HG03469 (cell line): ENCODE data around the gene RPAP3.

Experiments
- ATAC-seq: cut with Tn5 transposase; IDR thresholded peaks from one replicate; pipeline ENCODE4 v1.9.1; 2021; ENCODE audit warnings: mild to moderate bottlenecking, moderate library complexity, moderate number of reproducible peaks; ENCODE audit not compliant: unreplicated experiment

RPAP3 gene

DNA sequence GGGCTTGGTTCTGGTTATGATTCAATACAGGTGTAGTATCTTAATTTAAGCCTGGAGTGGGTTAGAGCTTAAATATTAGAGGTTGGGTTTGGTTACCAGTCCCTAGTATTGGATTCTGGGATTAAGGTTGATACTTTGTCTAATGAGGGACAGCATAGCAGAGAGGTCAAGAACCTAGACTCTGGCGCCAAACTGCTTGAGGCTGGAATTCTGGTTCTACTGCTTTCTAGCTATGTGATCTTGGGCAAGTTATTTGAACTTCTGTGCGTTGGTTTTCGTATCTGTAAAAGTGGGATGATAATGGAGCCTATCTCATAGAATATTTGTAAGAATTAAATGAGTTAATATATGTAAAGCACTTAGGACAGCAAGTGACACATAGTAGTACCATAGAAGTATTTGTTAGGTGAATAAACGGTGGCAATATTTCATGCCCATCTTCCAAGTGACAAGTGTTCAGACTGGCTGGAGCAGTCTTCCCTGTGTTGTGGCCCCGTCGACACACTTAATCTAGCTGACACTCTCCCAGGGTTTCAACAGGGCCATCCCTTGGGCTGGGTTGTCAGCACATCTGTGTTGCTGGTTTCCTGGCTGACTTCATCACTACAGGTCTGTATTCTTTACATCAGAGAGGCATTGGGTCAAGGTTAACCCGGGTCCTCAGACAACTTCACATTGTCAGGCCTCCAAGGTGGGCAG is 16.5 kb upstream of the RPAP3 start:
- no peak for ATAC-seq

GRCh38 chr12:47721431-47721973 is 15.7 kb upstream of the RPAP3 start:
- no peak for ATAC-seq

DNA sequence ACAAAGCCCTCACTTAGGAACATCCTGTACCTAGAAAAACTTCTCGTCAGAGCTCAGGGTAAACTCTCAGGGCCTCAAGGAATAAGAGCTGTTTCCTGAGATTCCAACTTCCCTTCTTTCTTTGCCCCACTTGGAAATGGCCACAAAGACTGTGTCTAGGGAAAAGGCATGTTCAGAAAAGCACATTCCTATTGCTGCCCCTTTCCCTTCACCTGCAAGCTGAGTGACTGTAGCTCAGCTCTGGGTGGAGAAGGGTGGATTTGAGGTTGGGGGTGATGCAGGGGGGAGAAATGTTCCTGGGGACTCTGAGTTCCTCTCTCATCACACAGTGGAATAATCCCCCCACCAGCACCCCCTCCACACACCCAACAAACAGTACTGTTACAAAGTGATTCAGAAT is 12.7 kb upstream of the RPAP3 start:
- ATAC-seq: no peak

GRCh38 chr12:47717443-47718193 is 11.8 kb upstream of the RPAP3 start:
- ATAC-seq: no peak

DNA sequence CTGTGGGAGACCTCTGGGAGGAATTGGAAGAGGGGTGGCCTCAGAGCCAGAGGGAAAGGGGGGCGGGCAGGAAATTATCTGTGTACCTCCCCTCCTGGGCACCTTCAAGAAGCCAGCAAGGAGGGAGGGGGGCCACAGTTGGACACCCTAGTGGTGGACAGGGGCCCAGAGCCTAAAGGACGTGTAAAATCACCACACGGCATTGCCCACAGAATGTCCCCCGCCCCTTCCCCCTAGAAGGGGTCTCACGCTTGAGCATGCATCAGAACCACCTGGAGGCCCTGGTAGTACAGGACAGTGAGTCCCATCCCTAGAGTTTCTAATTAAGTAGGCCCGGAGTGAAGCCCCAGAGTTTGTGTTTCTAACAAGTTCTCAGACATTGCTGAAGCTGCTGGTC is 11.2 kb upstream of the RPAP3 start:
- no peak for ATAC-seq

DNA sequence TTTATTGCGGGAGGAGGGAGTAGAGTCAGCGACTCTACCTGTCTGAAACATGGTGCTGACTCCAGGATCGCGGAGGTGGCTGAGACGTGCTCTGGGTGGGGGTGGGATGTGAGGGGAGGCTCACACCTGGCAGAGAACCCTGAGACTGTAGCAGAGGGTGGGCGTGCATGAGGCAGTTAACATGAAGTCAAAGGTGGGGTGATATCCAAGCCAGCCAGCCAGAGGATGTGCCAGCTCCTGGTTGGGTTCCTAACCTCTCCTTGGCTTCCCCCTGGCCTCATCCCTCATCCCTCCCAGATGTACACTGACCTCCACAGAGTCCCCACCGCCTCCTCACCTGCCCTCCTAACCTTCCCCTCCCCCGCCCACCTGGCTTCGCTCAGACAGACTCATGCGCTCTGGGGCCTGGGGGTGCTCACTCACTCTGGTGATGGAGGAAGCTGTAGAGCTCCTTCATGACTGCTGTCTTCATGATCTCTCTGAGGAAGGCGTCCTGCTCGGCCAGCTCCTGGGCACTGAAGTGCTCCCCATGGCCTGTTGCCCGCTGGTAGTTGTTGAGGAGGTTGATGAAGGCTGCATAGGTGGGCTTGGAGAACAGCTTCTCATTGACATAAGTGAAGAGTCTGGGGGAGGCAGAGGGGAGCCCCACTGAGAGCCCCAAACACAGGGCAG is 10.2 kb upstream of the RPAP3 start:
- ATAC-seq: no peak

DNA sequence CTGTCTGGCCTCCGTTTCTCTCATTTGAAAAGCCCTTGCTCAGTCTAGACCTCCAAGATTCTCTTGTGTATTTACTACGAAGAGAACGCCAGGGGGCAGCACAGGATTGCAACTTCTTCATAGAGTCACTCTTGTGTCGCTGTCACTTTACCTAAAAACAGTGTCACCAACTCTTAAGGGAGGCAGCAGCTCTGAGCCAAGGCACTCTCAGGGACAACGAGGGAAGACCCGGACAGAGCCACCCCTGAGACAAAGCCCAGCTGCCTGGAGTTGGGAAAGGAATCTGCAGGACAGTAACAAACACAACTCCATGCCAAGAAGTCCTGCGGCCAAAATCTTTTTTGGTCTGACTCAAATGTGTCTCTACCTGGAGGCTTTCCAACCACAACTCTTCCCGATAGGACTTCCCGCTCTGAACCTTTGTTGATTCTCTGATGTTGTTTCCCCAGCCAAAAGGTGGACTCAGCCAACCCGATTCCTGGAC is 9.6 kb upstream of the RPAP3 start:
- peak; percentile 45 for ATAC-seq

- no peak for ATAC-seq
Observed at GRCh38 chr12:47714826-47715386, 9.1 kb upstream of the RPAP3 start.

GRCh38 chr12:47712171-47712570 is 6.3 kb upstream of the RPAP3 start:
- ATAC-seq: no peak

DNA sequence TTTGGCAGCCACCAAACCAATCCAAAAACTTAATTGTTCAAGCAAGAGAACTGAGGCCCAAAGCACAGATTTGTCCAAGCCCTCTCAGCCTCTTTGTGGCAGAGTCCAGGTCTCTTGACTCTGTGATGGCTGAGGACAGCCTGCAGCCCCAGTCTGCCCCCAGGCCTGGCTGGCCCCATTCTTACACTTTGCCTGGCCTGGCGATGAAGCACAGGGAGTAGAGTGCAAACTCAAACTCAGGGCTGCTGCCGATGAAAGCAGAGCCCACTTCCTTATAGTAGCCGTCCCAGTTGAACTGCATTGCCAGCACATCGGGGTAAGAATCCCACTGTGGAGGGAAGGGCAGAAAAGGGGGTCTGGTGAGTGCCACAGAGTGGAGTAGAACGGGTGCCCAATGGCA is 5.6 kb upstream of the RPAP3 start:
- no peak for ATAC-seq

DNA sequence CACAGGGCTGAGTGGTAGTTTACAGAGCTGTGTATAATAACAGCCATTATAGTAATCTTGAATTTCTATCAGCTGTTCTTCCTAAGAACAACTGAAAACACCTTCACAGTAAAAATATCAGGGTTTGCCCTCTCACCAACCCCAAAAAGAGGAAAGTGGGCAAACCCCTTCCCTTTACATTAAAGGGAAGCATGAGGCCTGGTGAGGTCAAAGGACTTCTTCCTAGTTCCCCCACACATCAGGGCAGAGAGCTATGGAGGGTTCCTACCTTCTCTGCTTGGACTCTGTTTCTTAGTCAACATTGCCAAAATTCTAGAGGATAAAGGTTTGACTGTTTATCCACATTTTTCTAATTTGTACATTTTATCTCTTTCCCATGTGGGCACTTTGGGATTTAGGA is 4.4 kb upstream of the RPAP3 start:
- no peak for ATAC-seq

- no peak for ATAC-seq
Observed at GRCh38 chr12:47709671-47710070, 3.8 kb upstream of the RPAP3 start.

DNA sequence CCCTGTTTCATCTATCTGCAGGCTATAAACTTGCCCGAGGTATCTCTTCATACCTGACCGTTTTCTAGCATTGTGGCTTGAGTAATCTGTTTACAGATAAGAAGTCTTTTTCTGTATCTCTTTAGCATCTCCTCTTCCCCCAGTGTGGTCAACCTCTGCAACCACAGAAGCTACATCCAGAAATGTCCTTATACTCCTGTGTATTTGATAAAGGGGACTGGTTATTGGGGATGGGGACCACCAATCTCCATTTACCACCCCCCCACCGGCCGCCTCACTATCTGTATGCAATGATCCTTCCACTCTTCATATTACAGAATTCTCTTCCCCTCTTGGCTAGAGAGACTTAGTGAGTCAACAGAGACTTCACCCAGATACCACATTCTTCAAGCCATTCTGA is 3.4 kb upstream of the RPAP3 start:
- ATAC-seq: no peak

DNA sequence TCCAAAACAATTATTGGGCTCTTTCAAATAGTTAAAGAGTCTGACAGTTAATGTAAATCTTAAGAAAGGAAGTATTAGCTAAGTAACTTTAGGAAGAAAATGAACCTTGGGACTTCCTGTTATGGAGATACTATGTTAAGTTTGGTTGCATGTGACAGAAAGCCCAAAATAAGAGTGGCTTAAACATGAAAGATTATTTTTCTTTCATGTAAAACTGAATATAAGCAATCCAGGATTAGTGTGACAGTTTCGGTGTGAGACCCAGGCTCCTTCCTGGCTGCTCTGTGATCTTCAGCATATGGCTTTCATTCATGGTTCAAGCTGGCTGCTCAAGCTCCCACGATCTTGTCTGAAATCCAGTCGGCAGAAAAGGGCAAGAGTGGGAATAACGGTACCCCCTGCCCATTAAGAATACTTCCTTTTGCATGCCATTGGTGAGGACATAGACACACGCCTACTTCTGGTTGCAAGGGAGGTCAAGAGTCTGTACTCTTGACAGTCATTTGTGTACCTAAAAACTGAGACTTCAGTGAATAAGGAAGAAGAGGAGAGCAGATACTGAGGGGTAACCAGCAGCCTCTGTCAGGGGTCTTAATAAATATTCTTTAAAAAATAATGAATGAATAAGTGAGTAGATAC is 2.2 kb upstream of the RPAP3 start:
- no peak for ATAC-seq

DNA sequence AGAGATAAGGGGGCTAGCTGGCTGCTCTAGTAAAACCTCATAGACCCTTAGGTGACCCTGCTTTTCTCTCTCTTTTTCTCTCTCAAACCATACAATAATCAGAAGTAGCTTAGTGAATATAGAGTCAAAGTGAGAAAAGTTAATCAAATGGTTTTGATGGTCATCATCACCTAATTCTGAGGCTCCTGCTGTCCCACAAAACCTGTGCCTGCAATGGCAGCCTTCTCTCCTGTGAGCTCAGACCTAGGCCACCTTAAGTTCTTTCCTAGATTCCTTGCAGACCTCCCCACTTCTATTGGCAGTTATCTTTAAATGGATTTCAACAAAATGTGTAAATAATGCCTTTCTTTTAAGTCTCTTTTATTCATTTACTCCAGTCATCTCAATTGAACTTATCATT is 1.5 kb upstream of the RPAP3 start:
- no peak for ATAC-seq

- no peak for ATAC-seq
Observed at GRCh38 chr12:47705229-47705565, 633 bp downstream of the RPAP3 start.

DNA sequence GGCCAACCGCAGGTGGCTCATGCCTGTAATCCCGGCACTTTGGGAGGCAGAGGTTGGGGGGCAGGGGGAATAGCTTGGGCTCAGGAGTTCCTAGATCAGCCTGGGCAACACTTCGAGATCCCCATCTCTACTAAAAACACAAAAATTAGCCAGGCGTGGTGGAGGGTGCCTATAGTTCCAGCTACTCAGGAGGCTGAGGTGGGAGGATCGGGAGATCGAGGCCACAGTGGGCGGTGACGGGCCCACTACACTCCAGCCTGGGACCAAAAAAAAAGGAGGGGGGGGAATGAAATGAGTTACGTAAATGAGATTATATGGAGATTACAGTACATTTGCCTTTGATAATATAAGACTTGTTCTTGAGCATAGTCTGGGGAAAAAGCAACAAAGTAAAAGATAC is 1.1 kb downstream of the RPAP3 start:
- ATAC-seq: no peak

DNA sequence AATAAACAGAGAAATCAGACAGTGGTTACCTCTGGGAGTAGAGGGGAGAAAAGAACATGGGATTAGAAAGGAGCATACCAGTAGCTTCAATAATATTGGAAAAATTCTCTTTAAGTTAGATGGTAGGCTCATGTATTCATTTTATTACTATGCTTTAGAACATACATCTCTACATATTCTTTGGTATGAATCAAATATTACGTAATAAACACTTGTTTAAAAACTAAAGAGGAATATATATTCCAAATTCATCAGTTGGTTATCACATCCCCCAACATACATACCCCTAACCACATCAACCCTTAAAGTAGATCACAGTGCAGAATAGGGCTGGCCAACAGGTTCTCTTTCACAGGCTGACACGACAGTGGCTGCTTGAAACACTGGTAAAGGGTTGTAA is 5.6 kb downstream of the RPAP3 start:
- no peak for ATAC-seq

GRCh38 chr12:47698631-47699030 is 7.2 kb downstream of the RPAP3 start:
- no peak for ATAC-seq

GRCh38 chr12:47698055-47698454 is 7.8 kb downstream of the RPAP3 start:
- no peak for ATAC-seq

DNA sequence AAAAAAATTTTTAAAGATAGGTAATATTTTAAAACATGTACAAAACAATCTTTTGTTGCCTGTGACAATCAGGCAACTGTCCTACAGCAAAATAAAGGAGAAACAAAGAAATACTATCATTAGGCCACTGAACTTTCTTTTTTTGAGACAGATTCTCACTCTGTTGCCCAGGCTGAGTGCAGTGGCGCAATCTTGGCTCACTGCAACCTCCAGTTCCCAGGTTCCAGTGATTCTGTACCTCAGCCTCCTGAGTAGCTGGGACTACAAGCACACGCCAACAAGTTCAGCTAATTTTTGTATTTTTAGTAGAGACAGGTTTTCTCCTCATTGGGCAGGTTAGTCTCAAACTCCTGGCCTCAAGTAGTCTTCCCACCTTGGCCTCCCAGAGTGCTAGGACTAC is 16.6 kb downstream of the RPAP3 start:
- ATAC-seq: no peak
